SK-N-SH (cell line): ENCODE measurements around the gene WHRN. TPM values are rescaled to one million over a fixed set of nuclear protein-coding genes. Genes with fewer than 3 reads are reported as not detected.

Experiments
- CTCF ChIA-PET: fragments of 300-600, 350-600 bp; formaldehyde crosslinking; extraction: SDS; loops from one replicate; lab custom pipeline; 2021; lab: Yijun Ruan, JAX
- POLR2A ChIA-PET: fragments of 350-600 bp; sonication (Branson Sonifier 250); formaldehyde crosslinking; extraction: SDS; loops from one replicate; lab custom pipeline; 2020; ENCODE audit warnings: antibody characterized with exemption, inconsistent platforms; lab: Yijun Ruan, JAX
- DNase-seq: peaks from one replicate; pipeline ENCODE4 v3.0.0; 2012
- H2AFZ ChIP-seq: fragments of 200-600 bp; sonication (generic); 2 replicates; pipeline ENCODE4 v1.8.1; 2016; ENCODE audit warnings: antibody characterized with exemption, mild to moderate bottlenecking, low read depth
- H3F3A ChIP-seq: fragments of 200-600 bp; sonication (generic); replicated peaks from 2 replicates; pipeline ENCODE3; 2016; ENCODE audit warnings: antibody characterized with exemption, mild to moderate bottlenecking; ENCODE audit not compliant: insufficient read depth
- H3K27ac ChIP-seq, 2 experiments: fragments of 200-500 bp in 1 of 2; fragments of 200-600 bp in 1 of 2; sonication (Bioruptor generic) in 1 of 2; sonication (generic), shearing (Covaris generic) in 1 of 2; 2 replicates each; pipeline versions ENCODE4 v1.5.1 to v1.6.1; 2014 to 2016; ENCODE audit warnings: low read depth in 2 of 2, inconsistent platforms in 1 of 2, low read length in 1 of 2, mild to moderate bottlenecking in 1 of 2, mixed read lengths in 1 of 2
- H3K27me3 ChIP-seq: fragments of 200-600 bp; sonication (generic), shearing (Covaris generic); 2 replicates; pipeline ENCODE4 v1.6.1; 2016; ENCODE audit warnings: mixed run types; ENCODE audit not compliant: insufficient read depth
- H3K36me3 ChIP-seq, 2 experiments: fragments of 200-500 bp in 1 of 2; fragments of 200-600 bp in 1 of 2; sonication (Bioruptor generic) in 1 of 2; sonication (generic) in 1 of 2; replicated peaks in 1 of 2; 2 replicates each; pipeline versions ENCODE3 to v1.5.1; 2014 to 2016; ENCODE audit warnings: low read length in 1 of 2, mild to moderate bottlenecking in 1 of 2; ENCODE audit not compliant: insufficient read depth in 2 of 2, control insufficient read depth in 1 of 2
- H3K4me1 ChIP-seq, 2 experiments: fragments of 200-500 bp in 1 of 2; fragments of 200-600 bp in 1 of 2; sonication (Bioruptor generic) in 1 of 2; sonication (generic), shearing (Covaris generic) in 1 of 2; 2 replicates each; pipeline versions ENCODE4 v1.5.1 to v1.6.1; 2014 to 2016; ENCODE audit warnings: low read depth in 1 of 2, low read length in 1 of 2, mixed run types in 1 of 2; ENCODE audit not compliant: insufficient read depth in 2 of 2, control insufficient read depth in 1 of 2
- H3K4me2 ChIP-seq: fragments of 200-600 bp; sonication (generic), shearing (Covaris generic); 2 replicates; pipeline ENCODE4 v1.6.1; 2017; ENCODE audit warnings: mixed run types
- H3K4me3 ChIP-seq, 2 experiments: fragments of 200-500 bp in 1 of 2; fragments of 200-600 bp in 1 of 2; sonication (Bioruptor generic) in 1 of 2; sonication (generic), shearing (Covaris generic) in 1 of 2; 2 replicates each; pipeline versions ENCODE4 v1.5.1 to v1.8.1; 2014 to 2016; ENCODE audit warnings: low read depth in 2 of 2, inconsistent platforms in 1 of 2, low read length in 1 of 2, mild to moderate bottlenecking in 1 of 2, mixed read lengths in 1 of 2, moderate library complexity in 1 of 2
- H3K79me2 ChIP-seq: fragments of 200-600 bp; sonication (generic); 2 replicates; pipeline ENCODE4 v1.8.1; 2017; ENCODE audit warnings: mild to moderate bottlenecking; ENCODE audit not compliant: insufficient read depth
- H3K9ac ChIP-seq: fragments of 200-600 bp; sonication (generic); 2 replicates; pipeline ENCODE4 v1.6.1; 2017; ENCODE audit warnings: mixed run types
- H3K9me2 ChIP-seq: fragments of 200-600 bp; sonication (generic); 2 replicates; pipeline ENCODE4 v1.6.1; 2017; ENCODE audit warnings: mixed run types
- H3K9me3 ChIP-seq: fragments of 200-600 bp; sonication (generic); 2 replicates; pipeline ENCODE4 v1.6.1; 2017; ENCODE audit warnings: mixed run types, mild to moderate bottlenecking, moderate library complexity
- H4K20me1 ChIP-seq: fragments of 200-600 bp; sonication (generic); 2 replicates; pipeline ENCODE4 v1.6.1; 2017; ENCODE audit warnings: mild to moderate bottlenecking, mixed run types; ENCODE audit not compliant: insufficient read depth
- CHD2 ChIP-seq: fragments of 150-350 bp; IDR thresholded peaks from 2 replicates; pipeline ENCODE4 v1.6.1; 2018; ENCODE audit warnings: low read length; ENCODE audit not compliant: partially characterized antibody
- CTCF ChIP-seq: fragments of 200-600 bp; sonication (generic); IDR thresholded peaks from 2 replicates; pipeline ENCODE4 v1.6.1; 2017; ENCODE audit warnings: antibody characterized with exemption, mild to moderate bottlenecking, moderate library complexity
- ELF1 ChIP-seq: IDR thresholded peaks from 2 replicates; pipeline ENCODE4 v1.4.0; 2012
- EZH2phosphoT487 ChIP-seq: fragments of 200-600 bp; sonication (generic); IDR thresholded peaks from 2 replicates; pipeline ENCODE4 v1.6.1; 2017; ENCODE audit warnings: low read depth, mixed run types, mild to moderate bottlenecking, antibody characterized with exemption, moderate library complexity, borderline replicate concordance
- FOSL2 ChIP-seq: IDR thresholded peaks from 2 replicates; pipeline ENCODE4 v1.4.0; 2012; ENCODE audit warnings: low read depth, mild to moderate bottlenecking, moderate library complexity, borderline replicate concordance
- GATA2 ChIP-seq: sonication (generic); formaldehyde crosslinking; IDR thresholded peaks from 2 replicates; pipeline ENCODE4 v1.5.0; 2020; ENCODE audit warnings: mild to moderate bottlenecking, missing genetic modification reagents
- JUND ChIP-seq: IDR thresholded peaks from 2 replicates; pipeline ENCODE4 v1.4.0; 2012
- MAX ChIP-seq: IDR thresholded peaks from 2 replicates; pipeline ENCODE4 v1.4.0; 2012; ENCODE audit warnings: low read depth
- MEF2A ChIP-seq: IDR thresholded peaks from 2 replicates; pipeline ENCODE4 v1.4.0; 2012; ENCODE audit warnings: low read depth, borderline replicate concordance
- NFIC ChIP-seq: IDR thresholded peaks from 2 replicates; pipeline ENCODE4 v1.4.0; 2012; ENCODE audit warnings: borderline replicate concordance
- PBX3 ChIP-seq: IDR thresholded peaks from 2 replicates; pipeline ENCODE4; 2012
- RAD21 ChIP-seq: IDR thresholded peaks from 2 replicates; pipeline ENCODE4 v1.6.1; 2012; ENCODE audit warnings: mild to moderate bottlenecking, low read length
- RCOR1 ChIP-seq: fragments of 150-350 bp; IDR thresholded peaks from 2 replicates; pipeline ENCODE4 v1.6.1; 2017; ENCODE audit warnings: antibody characterized with exemption, low read length
- RXRA ChIP-seq: IDR thresholded peaks from 2 replicates; pipeline ENCODE4 v1.4.0; 2012; ENCODE audit warnings: low read depth, mild to moderate bottlenecking, borderline replicate concordance
- TAF1 ChIP-seq: IDR thresholded peaks from 2 replicates; pipeline ENCODE4 v1.6.1; 2012; ENCODE audit warnings: low read depth, mild to moderate bottlenecking, low read length, moderate library complexity, borderline replicate concordance
- TEAD4 ChIP-seq: IDR thresholded peaks from 2 replicates; pipeline ENCODE4 v1.4.0; 2012; ENCODE audit warnings: mild to moderate bottlenecking, borderline replicate concordance; ENCODE audit not compliant: insufficient read depth
- USF2 ChIP-seq: fragments of 150-350 bp; IDR thresholded peaks from 2 replicates; pipeline ENCODE4 v1.6.1; 2017; ENCODE audit warnings: antibody characterized with exemption, low read length, low read depth, borderline replicate concordance
- ZBTB33 ChIP-seq: IDR thresholded peaks from 2 replicates; pipeline ENCODE4 v1.4.0; 2012; ENCODE audit warnings: low read depth, borderline replicate concordance
- WGBS: methylation state at CpG from one replicate; pipeline ENCODE4 v1.1.6; 2017; ENCODE audit warnings: low lambda C conversion rate; 5-methylcytosine and 5-hydroxymethylcytosine counted together
- polyA plus RNA-seq, 3 experiments: library from polyadenylated mRNA; depleted of rRNA; stranded (reverse); fragments of >200 nt; gene quantifications; 2 replicates each; pipeline ENCODE4 v1.2.3, GENCODE V29; 2012

WHRN gene
- polyA plus RNA-seq, 1 of the 3 experiments (the other 2 are of a cell fraction): 4.6 TPM

- TF ChIP-seq RAD21 (no peak), CHD2 (no peak), GATA2 (no peak), RXRA (no peak), TAF1 (no peak), MAX (no peak), EZH2phosphoT487 (no peak)
These were observed 137.9 kb downstream of the WHRN start (continued) for GRCh38 chr9:114367366-114367765.

GRCh38 chr9:114366334-114367128 is 138.7 kb downstream of the WHRN start:
- Histone ChIP-seq H3K4me3 (no peak overlapping the region), H3K79me2 (no peaks in the 10 kb centered on the region), H3K4me2 (no peak overlapping the region), H3K27ac (peak overlapping the region in 1 of 2 experiments; percentile 27; a peak in 2 of 4 replicates), H3K9ac (no peak overlapping the region), H3F3A (peaks cover 3% of the 10 kb centered on the region), H3K9me2 (no peaks in the 10 kb centered on the region), H4K20me1 (no peaks in the 10 kb centered on the region), H3K4me1 (peaks cover 5 to 7% of the 10 kb centered on the region in 2 experiments; a peak in 2 of 4 replicates), H2AFZ (no peak overlapping the region), H3K27me3 (no peaks in the 10 kb centered on the region), H3K9me3 (no peaks in the 10 kb centered on the region), H3K36me3 (no peaks in the 10 kb centered on the region)
- POLR2A ChIA-PET: no interaction called here
- TF ChIP-seq TEAD4 (no peak), FOSL2 (peak; percentile 31; the same call in 1 of the 2 replicates)
- 73% methylated on average over 10 of the region's 10 CpGs for WGBS
- CTCF ChIA-PET: interaction anchor here (1.2 kb wide), 1 partner anchor 258 kb away, joined by 4 read pairs; no protein-coding TSS in a partner anchor
- DNase-seq: no peak

GRCh38 chr9:114365194-114365593 is 140.1 kb downstream of the WHRN start:
- DNase-seq: no peak
- Histone ChIP-seq H3K4me2 (no peak overlapping the region), H3K4me1 (peaks cover 0 to 5% of the 10 kb centered on the region in 2 experiments; a peak in 1 of 4 replicates), H3K36me3 (no peaks in the 10 kb centered on the region), H3F3A (peaks cover 3% of the 10 kb centered on the region), H4K20me1 (no peaks in the 10 kb centered on the region), H3K27ac (no peak overlapping the region), H3K9ac (no peak overlapping the region), H3K9me3 (no peaks in the 10 kb centered on the region), H2AFZ (no peak overlapping the region), H3K79me2 (no peaks in the 10 kb centered on the region), H3K27me3 (no peaks in the 10 kb centered on the region), H3K9me2 (no peaks in the 10 kb centered on the region), H3K4me3 (no peak overlapping the region)
- CTCF ChIA-PET: interaction anchor here (0.6 to 1.1 kb wide), 3 partner anchors 27 to 581 kb away, joined by 3 read pairs; no protein-coding TSS in a partner anchor
- POLR2A ChIA-PET: no interaction called here
- WGBS: 90% methylated on average over 2 of the region's 2 CpGs
- TF ChIP-seq TEAD4 (no peak), FOSL2 (no peak), CTCF (no peak), RCOR1 (no peak), NFIC (no peak), ZBTB33 (no peak), ELF1 (no peak), USF2 (no peak), MEF2A (no peak), JUND (no peak), PBX3 (no peak)
